NCI-H128 (cell line): ENCODE data around the gene EEPD1.
"Not testable (repeated sequence)": the region's sequence is repeated elsewhere in the genome, so short reads cannot be mapped to it uniquely, and the experiment has no call there.

Experiments
- DNase-seq: peaks from one replicate; lab custom pipeline; 2025; ENCODE audit not compliant: unreplicated experiment; lab: John Stamatoyannopoulos, UW

Gene EEPD1

DNA sequence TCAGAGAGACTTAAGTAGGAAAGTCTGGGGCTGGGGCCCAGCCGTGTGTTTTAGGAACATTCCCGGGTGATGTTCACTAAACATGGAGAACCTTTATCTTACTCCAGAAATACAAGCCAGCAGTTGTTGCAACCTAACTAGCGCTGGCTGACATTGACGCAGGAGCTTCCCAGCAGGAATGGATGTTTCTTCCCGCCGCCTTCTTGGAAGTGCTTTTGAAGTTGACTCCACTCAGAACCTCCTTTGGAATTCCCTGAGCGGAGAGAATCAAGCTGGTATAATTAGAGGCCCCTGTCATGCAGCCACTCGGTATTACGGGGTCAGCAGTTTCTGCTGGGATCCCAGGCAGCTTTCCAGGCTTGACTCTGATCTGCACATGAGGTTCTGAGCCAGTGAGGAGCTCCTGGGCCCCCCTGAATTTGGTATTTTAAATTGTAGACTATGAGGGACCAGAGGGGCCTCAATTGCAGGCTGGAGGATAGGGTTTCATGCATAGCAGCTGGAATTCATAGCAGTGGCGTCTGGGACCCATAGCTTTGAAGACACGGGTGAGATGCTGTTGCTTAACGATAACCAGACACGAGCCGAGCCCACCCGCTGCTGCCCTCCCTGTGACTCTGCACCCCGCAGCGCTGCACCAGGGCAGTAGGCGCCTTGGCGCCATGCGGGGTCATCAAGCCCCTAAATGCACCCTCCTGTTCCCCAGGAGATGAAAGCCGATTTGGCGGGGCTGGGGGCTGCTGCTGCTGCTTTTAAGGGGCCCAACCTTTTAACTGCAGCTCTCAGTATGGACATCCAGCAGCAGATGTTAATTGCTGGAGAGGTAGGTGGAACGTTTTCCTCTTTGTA lies 61.8 kb downstream of the EEPD1 start:
- no peak for DNase-seq

DNA sequence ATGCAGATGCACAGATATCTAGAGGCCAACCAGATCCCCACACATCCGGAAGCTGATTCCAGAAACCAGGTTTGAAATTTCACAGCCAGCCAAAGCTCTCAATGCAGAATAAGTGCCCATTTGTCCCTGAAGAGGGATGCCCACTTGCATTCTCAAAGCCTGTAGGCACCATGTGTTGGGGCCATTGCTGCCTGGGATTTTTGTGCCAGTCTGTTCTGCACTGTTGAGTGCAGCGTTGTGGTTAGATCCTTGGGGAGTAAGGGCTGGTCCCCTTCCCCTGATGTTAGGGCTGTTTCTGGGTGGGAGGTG lies 62.4 kb downstream of the EEPD1 start:
- no peak for DNase-seq

DNA sequence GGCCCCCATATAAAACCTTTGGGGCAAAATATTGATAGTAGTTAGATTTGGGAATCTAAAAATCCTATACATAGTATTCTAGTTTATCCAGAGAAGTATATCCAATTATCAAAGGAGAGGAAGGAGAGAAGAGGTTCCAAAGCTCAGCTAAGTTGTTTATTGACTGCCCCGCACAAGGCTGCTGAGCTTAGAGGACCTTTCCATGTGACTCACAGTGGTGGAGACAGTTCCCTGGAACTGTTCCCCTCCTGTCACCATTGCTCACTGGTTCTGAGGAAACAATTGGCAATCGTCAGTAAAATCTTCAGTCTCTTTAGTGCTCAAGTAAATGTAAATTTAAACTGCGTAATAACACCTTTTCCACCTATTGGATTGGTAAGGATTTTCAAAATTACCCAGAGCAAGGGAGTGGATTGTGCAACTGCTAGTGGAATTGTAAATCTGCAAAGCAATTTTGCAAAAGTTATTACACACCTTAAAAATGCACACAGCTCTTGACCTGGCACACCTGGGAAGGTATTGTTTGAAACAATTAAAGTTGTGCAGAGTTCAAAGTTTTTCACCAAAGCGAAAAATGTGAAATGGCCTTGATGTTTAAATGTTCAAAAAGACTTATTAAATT lies 63.1 kb downstream of the EEPD1 start:
- no peak for DNase-seq

DNA sequence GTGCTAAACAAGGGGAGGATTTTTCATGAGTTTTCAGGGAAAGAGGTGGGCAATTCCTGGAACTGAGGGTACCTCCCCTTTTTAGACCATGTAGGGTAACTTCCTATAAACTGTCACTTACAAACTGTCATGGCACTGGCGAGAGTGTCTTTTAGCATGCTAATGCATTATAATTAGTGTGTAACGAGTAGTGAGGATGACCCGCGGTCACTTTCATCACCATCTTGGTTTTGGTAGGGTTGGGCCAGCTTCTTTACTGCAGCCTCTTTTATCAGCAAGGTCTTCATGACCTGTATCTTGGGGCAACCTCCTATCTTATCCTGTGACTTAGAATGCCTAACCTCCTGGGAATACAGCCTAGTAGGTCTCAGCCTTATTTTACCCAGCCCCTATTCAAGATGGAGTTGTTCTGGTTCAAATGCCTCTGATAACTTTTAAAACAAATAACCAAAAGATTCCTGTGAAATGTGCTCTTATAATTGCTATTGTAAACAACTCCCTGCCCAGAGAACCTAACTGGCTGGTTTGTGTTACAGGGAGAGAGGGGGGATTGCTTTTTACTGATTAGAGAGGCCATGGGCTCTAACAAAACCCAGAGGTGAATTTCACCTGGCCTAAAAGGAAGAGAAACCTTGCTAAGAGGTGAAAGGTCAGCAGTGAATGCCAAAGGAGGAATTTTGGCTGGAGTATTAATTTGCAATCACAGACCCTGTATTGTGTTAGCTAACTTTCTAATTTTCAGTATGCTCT lies 64.3 kb downstream of the EEPD1 start:
- DNase-seq = no peak

DNA sequence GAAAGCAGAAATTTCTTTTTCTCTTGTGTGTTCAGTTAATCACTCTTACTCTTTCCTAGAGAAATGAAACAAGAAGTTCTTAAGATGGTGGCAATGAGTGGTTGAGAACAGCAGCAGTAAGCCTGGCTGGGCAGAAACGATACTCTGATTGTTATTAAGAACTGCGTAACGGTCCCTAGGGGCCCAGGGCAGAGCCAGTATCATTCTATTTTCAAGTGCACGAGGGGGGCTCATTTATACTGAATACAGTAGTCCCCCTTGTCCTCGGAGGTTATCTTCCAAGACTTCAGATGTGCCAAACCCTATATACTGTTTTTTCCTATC lies 64.9 kb downstream of the EEPD1 start:
- DNase-seq = no peak

DNA sequence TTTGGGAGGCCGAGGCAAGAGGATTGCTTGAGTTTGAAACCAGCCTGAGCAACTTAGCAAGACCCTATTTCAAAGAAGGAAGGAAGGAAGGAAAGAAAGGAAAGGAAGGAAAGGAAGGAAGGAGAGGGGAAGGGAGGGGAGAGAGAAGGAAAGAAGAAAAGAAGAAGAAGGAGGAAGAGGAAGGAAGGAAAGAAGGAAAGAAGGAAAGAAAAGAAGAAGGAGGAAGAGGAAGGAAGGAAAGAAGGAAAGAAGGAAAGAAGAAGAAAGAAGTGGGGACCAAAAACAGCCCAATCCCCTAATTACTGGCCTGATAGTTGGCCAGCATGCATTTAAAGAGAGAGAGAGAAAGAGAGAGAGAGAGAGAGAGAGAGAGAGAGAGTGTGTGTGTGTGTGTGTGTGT lies 66.4 kb downstream of the EEPD1 start:
- no peak for DNase-seq

DNA sequence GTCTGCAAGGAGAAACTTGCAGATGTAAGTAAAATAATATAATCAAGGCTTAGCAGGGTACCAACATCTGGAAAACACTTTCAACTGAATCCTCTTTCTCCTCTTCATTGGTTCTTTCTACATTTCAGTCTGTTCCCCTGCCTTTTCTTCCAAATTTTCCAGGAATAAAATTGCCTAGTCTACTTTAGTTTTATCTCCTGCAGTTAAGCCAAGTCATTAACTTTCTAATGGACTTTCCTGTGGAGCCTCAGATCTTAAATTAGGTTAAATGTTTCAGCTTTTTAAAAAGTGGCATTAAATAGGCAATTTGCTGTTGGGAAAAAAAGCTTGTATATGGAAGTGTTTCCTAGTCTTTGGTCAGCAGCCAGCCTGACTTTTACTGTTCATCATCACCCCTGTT lies 70.8 kb downstream of the EEPD1 start:
- no peak for DNase-seq

DNA sequence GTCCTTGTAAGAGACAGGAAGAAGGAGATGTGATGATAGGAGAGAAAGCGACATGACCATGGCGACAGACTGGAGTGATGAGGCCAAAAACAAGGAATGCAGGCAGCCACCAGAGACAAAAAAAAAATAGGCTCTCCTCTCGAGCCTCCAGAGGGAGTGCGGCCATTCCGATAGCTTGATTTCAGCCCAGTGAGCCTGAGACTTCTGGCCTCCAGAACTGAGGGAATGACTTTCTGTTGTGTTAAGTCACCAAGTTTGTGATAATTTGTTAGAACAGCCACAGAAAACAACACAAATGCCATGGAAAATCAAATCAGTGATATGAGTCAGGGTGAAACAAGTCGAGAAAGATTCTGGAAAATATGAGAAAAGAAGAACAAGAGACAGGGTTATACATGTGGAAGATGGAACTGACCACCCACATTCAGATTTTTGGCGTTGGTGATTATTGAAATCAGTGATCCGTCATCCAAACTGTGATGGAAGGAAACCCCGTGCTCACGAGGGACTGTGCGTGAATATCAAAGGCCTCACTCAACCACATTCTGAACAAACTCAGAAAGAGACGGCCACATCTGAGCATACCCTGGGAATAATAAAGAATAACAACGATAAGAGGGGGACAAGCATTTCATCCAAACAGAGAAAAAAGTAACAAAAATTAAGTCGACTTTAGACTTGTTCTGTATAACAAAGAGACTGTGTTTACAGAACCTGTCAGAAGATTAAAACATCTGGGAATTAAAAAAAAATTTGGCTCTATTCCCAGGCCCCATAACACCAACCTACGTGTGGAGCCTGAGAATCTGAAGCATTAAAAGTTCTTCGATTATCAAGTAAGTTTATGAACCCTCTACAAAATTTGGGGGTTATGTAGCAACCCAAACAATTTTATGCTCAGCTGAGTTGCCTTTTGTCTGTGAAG lies 72.1 kb downstream of the EEPD1 start:
- no peak for DNase-seq

DNA sequence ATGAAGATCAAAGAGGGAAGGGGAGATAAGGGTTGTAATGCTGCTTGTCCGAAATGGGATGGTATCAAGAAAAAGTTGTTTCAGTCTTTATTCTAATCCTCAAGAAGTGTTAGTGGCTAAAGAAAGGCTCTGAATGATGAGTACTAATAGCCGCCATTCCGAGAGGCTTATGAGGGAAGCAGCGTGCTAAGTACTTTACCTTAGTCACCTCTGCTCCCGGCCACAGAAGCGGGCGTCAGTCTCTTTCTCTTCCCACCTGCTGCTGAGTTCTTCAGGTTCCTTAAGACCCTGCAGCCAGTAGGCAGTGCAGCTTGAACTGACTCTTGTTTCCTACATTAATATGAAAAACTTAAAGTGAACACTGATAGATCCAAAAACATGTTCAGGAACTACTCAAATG lies 73.1 kb downstream of the EEPD1 start:
- DNase-seq = no peak

DNA sequence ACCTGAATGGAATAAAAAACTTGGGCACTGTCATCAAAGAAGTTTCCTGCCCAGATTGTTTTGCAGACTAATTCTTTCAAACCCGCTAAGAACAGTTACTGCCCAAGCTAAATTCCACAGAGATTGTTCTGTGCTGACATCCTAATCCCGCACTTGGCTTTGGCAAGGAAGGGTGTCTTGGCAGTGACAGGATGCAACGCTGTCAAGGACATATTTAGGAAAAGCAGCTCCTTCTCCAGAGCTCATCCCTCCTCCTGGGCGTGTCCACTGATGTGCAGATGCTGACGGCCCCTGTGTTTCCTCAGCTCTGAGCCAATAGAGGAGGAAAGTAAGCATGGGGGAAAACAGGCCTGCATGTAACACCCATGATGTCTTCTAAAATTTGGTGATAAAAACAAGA lies 74.2 kb downstream of the EEPD1 start:
- no peak for DNase-seq

DNA sequence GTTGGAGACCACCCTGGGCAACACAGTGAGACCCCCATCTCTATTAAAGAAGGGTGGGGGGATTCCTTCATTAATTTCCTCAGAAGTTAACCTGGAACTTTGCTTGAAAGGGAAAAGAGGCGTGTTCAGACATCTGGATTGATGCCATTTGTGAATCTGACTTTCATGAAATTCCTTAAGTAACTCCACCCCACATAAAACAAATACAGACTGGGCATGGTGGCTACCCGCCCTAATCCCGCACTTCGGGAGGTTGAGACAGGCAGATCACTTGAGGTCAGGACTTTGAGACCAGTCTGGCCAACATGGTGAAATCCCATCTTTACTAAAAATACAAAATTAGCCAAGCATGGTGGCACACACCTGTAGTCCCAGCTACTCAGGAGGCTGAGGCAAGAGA lies 75.0 kb downstream of the EEPD1 start:
- DNase-seq = no peak

DNA sequence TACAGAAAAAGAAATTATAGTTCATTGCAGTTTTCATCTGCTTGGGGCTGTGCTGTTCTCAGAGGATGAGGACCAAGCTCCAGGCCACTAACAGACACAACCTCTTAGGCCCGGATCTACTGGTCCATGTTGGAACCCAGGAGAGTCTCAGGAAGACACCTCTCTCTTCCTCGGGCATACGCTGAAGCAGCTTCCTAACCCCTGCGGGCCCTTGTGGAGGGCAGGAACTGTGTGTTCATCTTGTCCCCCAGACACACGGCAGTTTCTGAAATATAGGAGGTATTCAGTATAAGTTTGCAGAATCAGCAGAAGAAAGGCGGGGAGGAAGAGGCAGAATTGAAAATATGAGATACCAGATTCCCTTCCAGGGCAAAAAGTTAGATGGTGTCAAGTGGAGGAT lies 78.4 kb downstream of the EEPD1 start:
- DNase-seq = no peak

DNA sequence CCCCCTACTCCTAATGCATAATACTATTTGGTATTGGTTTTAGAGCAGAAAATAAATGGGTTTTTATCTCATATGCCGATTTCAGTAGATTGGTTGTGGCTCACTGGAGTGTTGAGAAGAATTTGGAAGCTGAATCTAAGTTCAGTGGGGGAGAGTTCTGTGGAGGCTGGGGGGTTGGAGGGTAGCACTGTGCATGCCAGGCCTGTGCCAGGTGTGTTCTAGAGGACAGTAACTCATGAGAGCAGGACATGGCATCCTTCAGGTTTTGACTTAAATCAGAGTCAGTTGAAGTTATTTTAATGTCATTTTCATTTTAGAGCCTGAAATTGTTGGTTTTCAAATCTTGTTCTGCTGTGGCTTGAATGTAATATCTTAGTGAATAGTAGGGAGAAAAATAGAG lies 79.5 kb downstream of the EEPD1 start:
- DNase-seq = no peak

DNA sequence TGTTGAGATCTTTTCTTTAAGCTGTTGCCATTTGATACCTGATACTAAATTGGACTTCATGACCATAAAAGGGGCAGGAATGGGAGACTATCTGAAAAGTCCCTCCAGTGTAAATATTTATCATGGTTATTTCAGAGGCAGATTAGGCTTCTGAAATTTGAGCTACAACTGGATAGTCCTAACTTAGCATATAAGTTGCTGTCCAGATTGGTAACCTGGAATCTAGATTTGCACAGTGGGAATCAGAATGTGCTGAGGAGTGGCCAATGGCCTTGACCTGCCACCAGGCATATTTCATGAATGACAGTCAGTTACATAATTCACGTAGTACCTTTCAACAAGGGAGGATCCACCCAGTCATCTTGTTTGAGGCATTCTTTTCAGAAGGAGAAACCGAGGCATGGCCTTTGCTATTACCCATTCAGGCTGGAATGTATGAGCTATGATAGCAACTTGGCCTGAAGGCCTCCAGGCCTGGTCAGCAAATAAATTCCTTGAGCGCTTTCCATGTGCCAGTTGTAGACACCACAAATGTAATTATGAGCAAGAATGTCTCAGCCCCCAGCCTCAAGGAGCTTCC lies 80.0 kb downstream of the EEPD1 start:
- DNase-seq = no peak

DNA sequence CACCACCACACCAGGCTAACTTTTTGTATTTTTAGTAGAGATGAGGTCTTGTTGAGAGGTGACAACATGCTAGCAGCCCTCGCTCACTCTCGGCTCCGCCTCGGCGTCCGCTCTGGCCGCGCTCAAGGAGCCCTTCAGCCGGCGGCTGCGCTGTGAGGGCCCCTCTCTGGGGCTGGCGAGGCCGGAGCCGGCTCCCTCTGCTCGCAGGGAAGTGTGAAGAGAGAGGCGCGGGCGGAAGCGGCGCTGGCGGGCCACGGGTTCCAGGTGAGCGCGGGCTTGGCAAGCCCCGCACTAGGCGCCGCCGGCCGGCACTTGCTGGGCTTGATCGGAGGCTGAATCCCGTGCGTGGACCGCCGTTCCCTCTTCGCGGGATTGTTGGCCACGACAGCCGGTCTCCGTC lies 83.0 kb downstream of the EEPD1 start:
- no peak for DNase-seq

DNA sequence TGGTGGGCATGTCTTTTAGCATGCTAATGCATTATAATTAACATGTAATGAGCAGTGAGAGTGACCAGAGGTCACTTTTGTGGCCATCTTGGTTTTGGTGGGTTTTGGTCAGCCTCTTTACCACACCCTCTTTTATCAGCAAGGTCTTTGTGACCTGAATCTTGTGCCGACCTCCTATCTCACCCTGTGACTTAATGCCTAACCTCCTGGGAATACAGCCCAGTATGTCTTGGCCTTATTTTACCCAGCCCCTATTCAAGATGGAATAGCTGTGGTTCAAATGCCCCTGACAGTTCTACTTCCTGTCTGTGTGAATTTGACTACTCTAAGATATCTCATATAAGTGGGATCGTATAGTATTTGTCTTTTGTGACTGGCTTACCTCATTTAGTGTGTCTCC lies 85.1 kb downstream of the EEPD1 start:
- DNase-seq = no peak

DNA sequence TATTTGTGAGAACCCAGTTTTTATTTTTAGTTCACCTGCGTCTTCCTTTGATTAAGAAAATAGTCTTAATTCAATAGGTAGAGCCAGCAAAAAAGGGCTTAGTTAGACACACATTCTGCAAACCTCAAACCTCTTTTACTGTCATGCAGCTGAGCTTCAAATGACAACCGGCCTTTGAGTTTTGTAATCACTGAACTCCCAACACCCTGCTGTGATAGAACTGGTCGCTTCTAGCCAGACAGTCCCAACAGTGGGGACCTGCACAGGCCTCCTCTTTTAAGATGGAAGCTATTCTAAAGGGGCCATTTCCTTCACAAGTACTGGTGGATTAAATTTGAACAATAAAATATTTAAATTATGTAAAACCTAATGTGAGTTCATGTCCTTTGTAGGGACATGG lies 90.3 kb downstream of the EEPD1 start:
- DNase-seq = not testable (repeated sequence)

DNA sequence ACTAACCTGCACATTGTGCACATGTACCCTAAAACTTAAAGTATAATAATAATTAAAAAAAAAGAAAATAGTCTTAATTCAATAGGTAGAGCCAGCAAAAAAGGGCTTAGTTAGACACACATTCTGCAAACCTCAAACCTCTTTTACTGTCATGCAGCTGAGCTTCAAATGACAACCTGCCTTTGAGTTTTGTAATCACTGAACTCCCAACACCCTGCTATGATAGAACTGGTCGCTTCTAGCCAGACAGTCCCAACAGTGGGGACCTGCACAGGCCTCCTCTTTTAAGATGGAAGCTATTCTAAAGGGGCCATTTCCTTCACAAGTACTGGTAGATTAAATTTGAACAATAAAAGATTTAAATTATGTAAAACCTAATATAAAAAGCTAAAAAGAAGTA lies 90.9 kb downstream of the EEPD1 start:
- DNase-seq = not testable (repeated sequence)

DNA sequence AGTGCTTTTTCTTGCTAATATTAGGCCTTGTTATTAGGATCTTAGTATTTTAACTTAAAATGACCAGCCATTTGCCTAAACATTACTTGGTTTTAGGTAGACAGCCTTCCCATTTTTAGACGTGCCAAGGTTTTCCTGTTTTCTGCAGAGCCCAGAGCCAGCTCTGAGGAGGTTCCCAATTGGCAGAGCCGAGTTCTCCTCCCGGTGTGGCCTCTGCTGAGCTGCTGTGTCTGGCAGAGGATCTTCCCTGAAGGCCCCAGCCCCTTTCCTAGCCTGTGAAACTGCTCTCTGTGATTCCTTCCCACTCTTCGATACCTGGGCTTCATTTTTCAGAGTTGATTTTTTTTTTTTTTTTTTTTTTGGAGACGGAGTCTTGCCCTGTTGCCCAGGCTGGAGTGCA lies 91.4 kb downstream of the EEPD1 start:
- no peak for DNase-seq

DNA sequence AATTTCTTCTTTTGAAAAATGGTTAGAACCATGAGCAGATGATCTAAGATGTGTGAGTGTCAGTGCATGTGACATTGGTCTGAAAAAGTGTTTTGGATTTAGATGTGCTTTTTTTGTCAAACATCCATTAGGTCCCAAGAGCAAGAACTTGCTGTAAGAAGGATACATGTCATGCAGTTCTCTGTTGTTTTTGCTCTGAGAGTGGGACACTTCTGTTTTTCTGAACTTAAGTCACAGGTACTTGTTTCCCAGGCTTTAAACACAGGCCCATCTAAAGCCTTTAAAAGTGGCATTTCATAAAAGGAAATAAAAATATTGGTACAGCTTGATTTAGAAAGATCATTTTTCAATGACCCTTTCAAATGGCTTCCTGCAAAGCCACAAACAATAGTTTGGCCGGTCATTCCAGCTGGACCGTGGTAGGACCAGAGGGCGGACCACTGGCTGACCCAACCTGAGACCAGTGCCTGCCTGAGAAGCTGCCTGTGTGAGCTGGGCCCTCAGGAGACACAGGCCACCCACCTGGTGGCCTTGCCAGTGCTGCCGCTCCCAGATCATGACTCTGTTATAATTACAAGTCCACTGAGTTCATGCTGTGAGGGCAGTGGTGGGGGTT lies 92.7 kb downstream of the EEPD1 start:
- no peak for DNase-seq

DNA sequence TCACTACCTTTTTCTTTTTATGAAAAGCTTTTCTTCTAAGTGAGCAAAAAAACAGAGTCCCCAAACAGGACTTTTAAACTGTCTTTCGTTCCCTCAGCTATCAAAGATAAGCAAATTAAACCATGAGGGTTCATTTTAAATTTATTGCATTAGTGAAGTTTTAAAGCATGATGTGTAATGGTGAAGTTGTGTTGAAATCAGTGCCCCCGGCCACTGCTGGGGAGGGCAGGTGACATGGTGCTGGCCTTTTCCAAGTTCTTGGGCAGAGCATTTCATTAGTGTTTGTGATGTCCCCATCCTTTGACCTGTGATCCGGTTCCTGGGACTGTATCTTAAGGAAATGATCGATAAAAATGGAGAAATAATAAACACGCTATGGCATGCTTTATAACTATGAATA lies 96.0 kb downstream of the EEPD1 start:
- DNase-seq = no peak
